Left ventricle myocardium superior (tissue), 1 donor: Measurements from ENCODE around the gene ERBB4. TPM values are rescaled to one million over a fixed set of nuclear protein-coding genes. Genes with fewer than 3 reads are reported as not detected.

Source experiments
- ATAC-seq: fragments of 200-7000 bp; cut with Tn5 transposase; one replicate; pipeline ENCODE4 v1.9.1; 2020; ENCODE audit warnings: mild to moderate bottlenecking, moderate library complexity
- DNase-seq: peaks from one replicate; pipeline ENCODE4 v3.0.0-alpha.2; 2020
- intact Hi-C: fragments of 100-400 bp; cut with micrococcal nuclease; formaldehyde crosslinking; loops from one replicate; pipeline ENCODE4 v1.11.0; 2022
- total RNA-seq: library from RNA; stranded (reverse); fragmentation: NEBNext Ultra II Directional; extraction: Animal tissue kit (Norgen Biotek cat#: 25700); gene quantifications from one replicate; pipeline ENCODE4 v1.2.1, GENCODE V29; 2021
- donor health status: DM: no; HTN: yes; CAD: no; lungs with severe emphysema.

The ERBB4 gene
- total RNA-seq, 1 donor from 2014 or later: 17.9 TPM

GRCh38 chr2:212330263-212330662, 208.3 kb downstream of the ERBB4 start:
- intact Hi-C loops: no loop called here
- DNase-seq (peak; percentile 45), ATAC-seq (peak; percentile 85)

DNA sequence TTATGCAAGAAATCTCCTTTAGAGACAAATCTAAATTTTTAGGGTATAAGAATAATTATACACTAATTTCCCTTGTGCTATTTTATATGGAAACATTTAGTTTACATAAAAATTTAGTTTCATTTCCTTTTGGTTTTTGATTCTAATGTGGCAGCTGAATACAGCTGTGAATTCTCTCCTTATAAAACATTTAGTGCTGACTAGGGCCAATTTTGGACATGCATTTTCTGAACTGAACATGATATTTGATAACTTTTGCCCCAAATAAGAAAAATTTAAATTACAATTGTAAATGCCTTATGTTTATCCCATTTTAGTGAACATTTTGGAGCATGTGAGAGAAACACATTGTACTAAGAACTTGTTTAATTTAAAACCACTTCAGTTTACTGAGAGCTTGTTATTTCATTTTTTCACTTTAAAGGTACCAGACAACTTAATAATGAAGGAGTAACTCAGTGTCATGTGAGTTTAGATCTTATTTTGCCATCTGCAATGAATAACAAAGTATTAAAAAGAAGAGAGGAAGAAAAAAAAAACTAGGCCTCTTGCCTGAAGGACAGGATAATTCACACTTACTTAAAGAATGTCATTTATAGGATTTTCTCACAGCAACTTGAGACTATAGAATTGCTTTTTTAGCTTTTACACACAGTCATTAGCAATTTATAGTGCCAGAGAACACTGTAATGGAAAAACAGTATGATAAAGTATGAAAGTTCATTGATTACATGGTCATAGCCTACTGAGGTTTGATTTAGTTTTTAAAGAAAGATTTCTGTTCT, 209.7 kb downstream of the ERBB4 start:
- no peak for DNase-seq
- intact Hi-C loops: no loop called here

GRCh38 chr2:212328136-212328535, 210.5 kb downstream of the ERBB4 start:
- intact Hi-C loops: no loop called here
- no peak for DNase-seq
- ATAC-seq: no peak

More for the DNA sequence above, 209.7 kb downstream of the ERBB4 start:
- ATAC-seq: no peak

- intact Hi-C loops: no loop called here
- ATAC-seq: no peak
- no peak for DNase-seq
Measured at GRCh38 chr2:212327171-212327809, 211.3 kb downstream of the ERBB4 start.

- intact Hi-C loops: no loop called here
- no peak for DNase-seq
- no peak for ATAC-seq
Measured at GRCh38 chr2:212318636-212319035, 220.0 kb downstream of the ERBB4 start.

- intact Hi-C loops: no loop called here
- DNase-seq: no peak
- ATAC-seq: no peak
Measured at GRCh38 chr2:212314680-212315079, 223.9 kb downstream of the ERBB4 start.

- DNase-seq (no peak), ATAC-seq (no peak)
- intact Hi-C loops: no loop called here
Measured at GRCh38 chr2:212311807-212312404, 226.7 kb downstream of the ERBB4 start.

GRCh38 chr2:212299943-212300342, 238.7 kb downstream of the ERBB4 start:
- no peak for ATAC-seq
- intact Hi-C loops: no loop called here
- DNase-seq: no peak

DNA sequence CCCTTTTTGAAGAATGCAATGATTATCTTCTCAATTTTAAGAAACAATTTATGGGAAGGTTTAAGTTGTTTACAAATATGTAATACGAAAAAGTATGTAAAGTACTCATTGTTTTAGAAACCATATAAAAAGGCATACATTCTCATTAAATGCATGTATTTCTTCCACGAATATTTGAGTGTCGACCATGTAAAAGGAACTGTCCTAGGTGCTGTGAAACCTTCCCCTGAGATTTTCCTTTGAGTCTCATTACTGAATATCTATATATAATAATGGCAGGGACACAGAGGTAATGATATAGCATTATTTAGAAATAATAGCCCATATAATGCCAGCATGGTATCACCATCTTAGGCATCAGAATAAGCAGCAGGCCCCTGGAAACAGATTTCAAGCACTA, 239.3 kb downstream of the ERBB4 start:
- DNase-seq (no peak), ATAC-seq (no peak)
- intact Hi-C loops: no loop called here

- intact Hi-C loops: no loop called here
- DNase-seq (no peak), ATAC-seq (no peak)
Measured at GRCh38 chr2:212295571-212295970, 243.0 kb downstream of the ERBB4 start.

GRCh38 chr2:212294816-212295215, 243.8 kb downstream of the ERBB4 start:
- DNase-seq: no peak
- no peak for ATAC-seq
- intact Hi-C loops: no loop called here

- intact Hi-C loops: no loop called here
- ATAC-seq (no peak), DNase-seq (no peak)
Measured at GRCh38 chr2:212289301-212289700, 249.3 kb downstream of the ERBB4 start.

DNA sequence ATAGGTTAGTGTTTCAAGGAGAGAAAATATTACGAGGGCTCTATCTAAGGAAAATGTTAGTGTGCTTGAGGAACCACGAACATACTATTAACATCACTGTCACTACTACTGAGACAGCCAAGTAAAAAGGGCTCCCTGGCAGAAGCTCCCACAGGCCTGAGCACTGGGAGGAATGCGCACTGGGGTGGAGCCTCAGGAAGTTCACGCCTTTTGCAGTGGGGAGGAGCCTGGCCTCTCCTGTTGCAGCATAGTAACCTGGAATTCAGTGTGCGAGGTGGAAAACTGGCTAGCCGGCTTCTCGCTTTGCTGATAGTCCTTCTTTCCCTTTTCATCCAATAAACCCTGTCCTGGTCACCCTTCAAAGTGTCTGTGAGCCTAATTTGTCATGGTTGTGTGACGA, 250.3 kb downstream of the ERBB4 start:
- intact Hi-C loops: no loop called here
- DNase-seq: no peak
- no peak for ATAC-seq

- ATAC-seq (no peak), DNase-seq (no peak)
- intact Hi-C loops: no loop called here
Measured at GRCh38 chr2:212284166-212284565, 254.4 kb downstream of the ERBB4 start.

DNA sequence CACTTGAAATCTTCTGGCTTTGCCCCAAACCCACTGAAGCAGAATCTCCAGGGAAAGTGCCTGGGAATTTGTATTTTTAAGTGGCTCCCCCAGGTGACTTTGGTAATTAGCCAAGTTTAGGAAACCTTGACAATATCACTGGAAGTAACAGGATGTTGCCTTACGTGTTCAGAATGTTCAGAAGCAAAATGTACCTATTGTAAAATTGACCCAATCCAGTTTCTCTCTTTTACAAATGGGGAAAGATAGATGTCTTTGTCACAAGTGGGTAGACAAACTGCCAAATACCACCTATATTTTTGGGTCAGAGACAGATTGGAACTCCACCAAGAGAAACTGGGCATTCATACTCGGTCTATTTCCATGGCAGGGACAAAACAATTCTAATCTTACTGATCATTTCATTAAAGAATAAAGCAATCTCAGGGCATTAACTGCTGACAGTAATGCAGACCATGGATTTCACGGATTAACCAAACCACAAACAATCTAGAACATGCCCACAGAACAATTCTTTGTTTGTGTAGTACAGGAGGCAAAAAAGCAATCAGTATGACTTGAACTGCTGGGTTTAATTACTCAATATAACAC, 255.8 kb downstream of the ERBB4 start:
- no peak for ATAC-seq
- DNase-seq: no peak
- intact Hi-C loops: no loop called here

- intact Hi-C loops: no loop called here
- ATAC-seq (no peak), DNase-seq (no peak)
Measured at GRCh38 chr2:212276813-212277212, 261.8 kb downstream of the ERBB4 start.

GRCh38 chr2:212274215-212274614, 264.4 kb downstream of the ERBB4 start:
- intact Hi-C loops: no loop called here
- DNase-seq (no peak), ATAC-seq (no peak)

DNA sequence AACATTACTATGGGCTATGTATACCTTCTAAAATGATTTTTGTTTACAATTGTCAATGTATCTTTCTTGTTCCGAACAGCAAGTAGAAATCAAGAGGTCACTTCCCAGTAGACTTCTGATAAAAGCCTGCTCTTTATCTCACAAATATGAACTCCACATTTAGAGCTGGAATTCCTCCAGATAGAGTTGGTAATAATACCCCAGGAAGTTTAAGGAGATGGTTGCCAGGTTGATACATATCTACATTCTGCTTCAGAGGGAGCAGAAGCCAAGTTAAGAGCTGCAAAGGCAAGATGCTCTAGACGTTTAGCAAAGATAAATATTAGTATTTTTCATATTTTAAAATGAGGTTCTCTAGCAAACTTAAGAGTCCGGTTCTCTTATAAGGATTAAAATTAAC, 267.0 kb downstream of the ERBB4 start:
- ATAC-seq (no peak), DNase-seq (no peak)
- intact Hi-C loops: no loop called here

DNA sequence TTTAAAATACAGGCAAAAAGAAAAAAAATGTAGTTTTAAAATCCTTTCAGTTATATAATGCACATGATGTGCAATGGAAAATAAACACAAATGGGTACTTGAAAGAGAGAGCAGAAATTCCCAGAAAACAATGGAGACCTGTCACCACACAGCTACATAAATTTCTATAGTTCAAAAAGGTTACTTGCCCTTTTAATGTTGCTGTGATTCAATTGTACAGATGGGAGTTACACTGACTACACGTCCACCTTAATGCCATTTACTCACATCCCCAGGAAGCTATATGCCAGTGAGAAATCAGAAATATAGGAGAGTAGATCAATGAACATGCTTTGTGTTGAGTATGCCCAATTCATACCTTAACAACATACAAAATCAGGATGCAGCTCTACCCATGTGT, 269.6 kb downstream of the ERBB4 start:
- DNase-seq: no peak
- intact Hi-C loops: no loop called here
- no peak for ATAC-seq

DNA sequence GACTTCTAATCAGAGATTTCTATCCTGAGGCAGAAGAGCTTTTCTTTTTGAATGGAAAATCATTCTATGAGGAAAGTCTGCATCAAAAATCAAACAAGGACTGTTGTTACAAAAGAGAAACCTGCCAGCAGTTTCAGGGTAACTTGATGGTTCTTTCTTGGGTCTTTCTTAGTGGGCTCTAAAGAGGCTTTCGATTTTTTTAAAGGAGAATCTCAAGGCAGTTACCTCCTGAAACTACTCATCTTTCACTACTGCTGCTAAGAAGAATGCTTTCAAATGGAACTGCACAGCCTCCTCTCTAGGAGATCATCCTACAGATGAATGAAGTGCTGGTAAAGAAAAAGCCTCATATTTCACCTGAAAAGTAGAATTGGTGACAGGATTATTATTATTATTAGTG, 272.3 kb downstream of the ERBB4 start:
- no peak for ATAC-seq
- intact Hi-C loops: no loop called here
- DNase-seq: no peak
